Fibroblast of the aortic adventitia (primary cell): ENCODE data around the gene MRPL40. TPM values are rescaled to one million over a fixed set of nuclear protein-coding genes. Genes with fewer than 3 reads are reported as not detected.
A peak's percentile ranks its signal among the peaks of the same experiment; 100 is the strongest.

ENCODE experiments used
- DNase-seq: peaks from one replicate; pipeline ENCODE4 v3.0.0-alpha.2; 2010; ENCODE audit warnings: low read depth
- H3K4me3 ChIP-seq: 2 replicates; pipeline ENCODE4 v1.5.1; 2011; ENCODE audit warnings: low read depth, mild to moderate bottlenecking, control low read depth, low read length, moderate library complexity
- total RNA-seq: library from RNA; depleted of rRNA; stranded (reverse); fragments of >200 nt; gene quantifications from 2 replicates; pipeline ENCODE4 v1.2.3, GENCODE V29; 2012; ENCODE audit warnings: low replicate concordance
- TF ChIP-seq, protein P1 (sequence below): IDR thresholded peaks from 2 replicates; pipeline ENCODE4 v1.5.1; 2011; ENCODE audit warnings: mild to moderate bottlenecking, low read length, control low read depth, inconsistent platforms; ENCODE audit not compliant: insufficient read depth

The MRPL40 gene
- total RNA-seq, 1 donor, result 41.8 TPM

- H3K4me3 ChIP-seq, result no peak overlapping the region
- TF ChIP-seq, protein P1, sequence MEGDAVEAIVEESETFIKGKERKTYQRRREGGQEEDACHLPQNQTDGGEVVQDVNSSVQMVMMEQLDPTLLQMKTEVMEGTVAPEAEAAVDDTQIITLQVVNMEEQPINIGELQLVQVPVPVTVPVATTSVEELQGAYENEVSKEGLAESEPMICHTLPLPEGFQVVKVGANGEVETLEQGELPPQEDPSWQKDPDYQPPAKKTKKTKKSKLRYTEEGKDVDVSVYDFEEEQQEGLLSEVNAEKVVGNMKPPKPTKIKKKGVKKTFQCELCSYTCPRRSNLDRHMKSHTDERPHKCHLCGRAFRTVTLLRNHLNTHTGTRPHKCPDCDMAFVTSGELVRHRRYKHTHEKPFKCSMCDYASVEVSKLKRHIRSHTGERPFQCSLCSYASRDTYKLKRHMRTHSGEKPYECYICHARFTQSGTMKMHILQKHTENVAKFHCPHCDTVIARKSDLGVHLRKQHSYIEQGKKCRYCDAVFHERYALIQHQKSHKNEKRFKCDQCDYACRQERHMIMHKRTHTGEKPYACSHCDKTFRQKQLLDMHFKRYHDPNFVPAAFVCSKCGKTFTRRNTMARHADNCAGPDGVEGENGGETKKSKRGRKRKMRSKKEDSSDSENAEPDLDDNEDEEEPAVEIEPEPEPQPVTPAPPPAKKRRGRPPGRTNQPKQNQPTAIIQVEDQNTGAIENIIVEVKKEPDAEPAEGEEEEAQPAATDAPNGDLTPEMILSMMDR, result no peak
- DNase-seq, result peak; percentile 21
These were observed 34.1 kb upstream of the MRPL40 start for GRCh38 chr22:19398206-19398605.

GRCh38 chr22:19398652-19399051, 33.7 kb upstream of the MRPL40 start:
- TF ChIP-seq, protein P1, result no peak
- H3K4me3 ChIP-seq, result no peak overlapping the region
- no peak for DNase-seq

- DNase-seq, result no peak
- TF ChIP-seq, protein P1, result no peak
- no peak overlapping the region for H3K4me3 ChIP-seq
These were observed 31.5 kb upstream of the MRPL40 start for GRCh38 chr22:19400881-19401280.

DNA sequence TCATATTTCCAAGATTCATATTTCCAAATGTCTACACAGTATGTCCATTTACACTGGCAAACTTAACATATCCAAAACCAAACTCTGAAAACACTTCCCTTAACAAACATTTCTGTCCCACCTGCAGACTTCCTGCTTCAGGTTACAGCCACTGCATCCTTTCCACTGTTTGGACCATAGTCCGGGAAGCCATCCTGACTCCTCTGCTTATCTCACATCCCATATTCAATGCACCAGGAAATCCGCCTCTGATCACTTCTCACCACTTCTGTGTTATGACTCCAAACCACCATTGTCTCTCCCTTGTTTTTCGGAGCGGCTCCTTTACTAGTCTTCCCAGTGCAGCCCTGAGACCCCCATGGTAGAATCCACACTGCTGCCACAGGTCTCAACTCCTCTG, 30.9 kb upstream of the MRPL40 start:
- TF ChIP-seq, protein P1, result no peak
- H3K4me3 ChIP-seq, result no peak overlapping the region
- no peak for DNase-seq

- TF ChIP-seq, protein P1, result no peak
- no peak for DNase-seq
- no peak overlapping the region for H3K4me3 ChIP-seq
These were observed 29.6 kb upstream of the MRPL40 start for GRCh38 chr22:19402642-19403191.

DNA sequence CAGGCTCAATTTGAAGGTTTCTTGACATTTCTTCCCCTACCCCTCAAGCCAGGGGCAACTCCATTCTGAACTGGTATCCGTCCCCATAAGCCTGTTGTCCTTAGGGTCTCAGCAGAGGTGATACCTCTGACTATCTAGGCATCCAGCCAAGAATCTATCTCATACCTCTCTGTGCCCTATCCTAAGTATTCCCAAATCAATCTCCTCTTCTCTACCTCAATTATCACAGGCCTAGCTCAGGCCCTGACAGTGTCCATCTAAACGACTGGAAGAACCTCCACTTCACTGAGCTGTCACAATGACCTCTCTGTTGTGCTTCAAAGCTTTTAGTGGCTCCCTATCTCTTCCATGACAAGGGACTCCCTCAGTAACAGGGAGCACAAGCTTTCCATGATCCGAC, 27.7 kb upstream of the MRPL40 start:
- no peak overlapping the region for H3K4me3 ChIP-seq
- no peak for DNase-seq
- TF ChIP-seq, protein P1, result no peak

GRCh38 chr22:19405133-19405532, 27.2 kb upstream of the MRPL40 start:
- H3K4me3 ChIP-seq, result no peak overlapping the region
- TF ChIP-seq, protein P1, result no peak
- DNase-seq, result no peak
